ENCODE results near the gene CA9.
A peak's percentile ranks its signal among the peaks of the same experiment; 100 is the strongest.

The CA9 gene

GRCh38 chr9:35691757-35692301 lies 18.1 kb downstream of the CA9 start:
- Histone ChIP-seq H3K27me3 (no peaks in the 10 kb centered on the region), H3K4me3 (ENCODE audit: low read depth, low read length) (no peak overlapping the region), H3K4me1 (no peaks in the 10 kb centered on the region; the same call in 1 of the 2 replicates), H3K9me3 (no peaks in the 10 kb centered on the region), H3K36me3 (peaks cover 1% of the 10 kb centered on the region)
- DNase-seq = no peak
- TF ChIP-seq CTCF (IDR thresholded peaks at IDR 0.05; ENCODE audit: low read depth, low read length) = no peak

- H3K27me3 ChIP-seq = no peaks in the 10 kb centered on the region
- H3K36me3 ChIP-seq = peaks cover 40% of the 10 kb centered on the region
- TF ChIP-seq CTCF (IDR thresholded peaks at IDR 0.05; ENCODE audit: low read depth, low read length) = no peak
- no peak for DNase-seq
- no peaks in the 10 kb centered on the region for H3K4me1 ChIP-seq
- no peak overlapping the region for H3K4me3 ChIP-seq (ENCODE audit: low read depth, low read length)
- H3K9me3 ChIP-seq = no peaks in the 10 kb centered on the region
Observed at GRCh38 chr9:35695943-35696401, 22.2 kb downstream of the CA9 start.

GRCh38 chr9:35696520-35697215 lies 22.9 kb downstream of the CA9 start:
- no peaks in the 10 kb centered on the region for H3K9me3 ChIP-seq
- H3K4me1 ChIP-seq = no peaks in the 10 kb centered on the region
- DNase-seq = peak; percentile 65
- H3K36me3 ChIP-seq = peaks cover 47% of the 10 kb centered on the region
- peak; percentile 93 for TF ChIP-seq CTCF (IDR thresholded peaks at IDR 0.05; ENCODE audit: low read depth, low read length)
- H3K4me3 ChIP-seq (ENCODE audit: low read depth, low read length) = no peak overlapping the region
- H3K27me3 ChIP-seq = no peaks in the 10 kb centered on the region

GRCh38 chr9:35697486-35697885 lies 23.8 kb downstream of the CA9 start:
- no peaks in the 10 kb centered on the region for H3K27me3 ChIP-seq
- H3K36me3 ChIP-seq = peaks cover 55% of the 10 kb centered on the region
- H3K4me1 ChIP-seq = no peaks in the 10 kb centered on the region
- no peaks in the 10 kb centered on the region for H3K9me3 ChIP-seq
- TF ChIP-seq CTCF (IDR thresholded peaks at IDR 0.05; ENCODE audit: low read depth, low read length) = no peak
- DNase-seq = no peak
- H3K4me3 ChIP-seq (ENCODE audit: low read depth, low read length) = no peak overlapping the region

- Histone ChIP-seq H3K4me3 (ENCODE audit: low read depth, low read length) (no peak overlapping the region), H3K9me3 (no peaks in the 10 kb centered on the region), H3K27me3 (no peaks in the 10 kb centered on the region), H3K36me3 (peaks cover 61% of the 10 kb centered on the region), H3K4me1 (no peaks in the 10 kb centered on the region)
- no peak for TF ChIP-seq CTCF (IDR thresholded peaks at IDR 0.05; ENCODE audit: low read depth, low read length)
- DNase-seq = no peak
Observed at GRCh38 chr9:35698231-35698630, 24.5 kb downstream of the CA9 start.

GRCh38 chr9:35700031-35700430 lies 26.3 kb downstream of the CA9 start:
- no peak for TF ChIP-seq CTCF (IDR thresholded peaks at IDR 0.05; ENCODE audit: low read depth, low read length)
- Histone ChIP-seq H3K27me3 (no peaks in the 10 kb centered on the region), H3K9me3 (no peaks in the 10 kb centered on the region), H3K36me3 (peaks cover 79% of the 10 kb centered on the region), H3K4me3 (ENCODE audit: low read depth, low read length) (no peak overlapping the region), H3K4me1 (no peaks in the 10 kb centered on the region)
- DNase-seq = no peak
